Renal cortical epithelial cell (primary cell): ENCODE results near the gene ADRA2C. TPM values are rescaled to one million over a fixed set of nuclear protein-coding genes. Genes with fewer than 3 reads are reported as not detected.

Experiments used
- DNase-seq: peaks from one replicate; pipeline ENCODE4 v3.0.0-alpha.2; 2011; ENCODE audit warnings: low read depth
- total RNA-seq: library from RNA; depleted of rRNA; stranded (reverse); fragments of >200 nt; gene quantifications from 2 replicates; pipeline ENCODE4 v1.2.3, GENCODE V29; 2014

Gene ADRA2C
- total RNA-seq, 1 donor from 2014 or later: 1.8 TPM

GRCh38 chr4:3777033-3777390, 10.8 kb downstream of the ADRA2C start:
- no peak for DNase-seq

- no peak for DNase-seq
These were observed 11.5 kb downstream of the ADRA2C start for GRCh38 chr4:3777669-3778068.

GRCh38 chr4:3779509-3779908, 13.3 kb downstream of the ADRA2C start:
- no peak for DNase-seq

- DNase-seq: no peak
These were observed 14.4 kb downstream of the ADRA2C start for GRCh38 chr4:3780347-3781171.

- no peak for DNase-seq
These were observed 15.2 kb downstream of the ADRA2C start for GRCh38 chr4:3781193-3781886.

GRCh38 chr4:3781997-3782930, 16.1 kb downstream of the ADRA2C start:
- DNase-seq: no peak

- no peak for DNase-seq
These were observed 17.6 kb downstream of the ADRA2C start for GRCh38 chr4:3783693-3784306.

GRCh38 chr4:3784454-3785291, 18.5 kb downstream of the ADRA2C start:
- DNase-seq: no peak

GRCh38 chr4:3785292-3785565, 19.0 kb downstream of the ADRA2C start:
- no peak for DNase-seq

GRCh38 chr4:3786196-3786869, 20.1 kb downstream of the ADRA2C start:
- no peak for DNase-seq

GRCh38 chr4:3787489-3788365, 21.5 kb downstream of the ADRA2C start:
- DNase-seq: no peak

- no peak for DNase-seq
These were observed 22.1 kb downstream of the ADRA2C start for GRCh38 chr4:3788366-3788660.

GRCh38 chr4:3789587-3789986, 23.4 kb downstream of the ADRA2C start:
- DNase-seq: no peak

- no peak for DNase-seq
These were observed 23.9 kb downstream of the ADRA2C start for GRCh38 chr4:3790006-3790561.

GRCh38 chr4:3791256-3791655, 25.1 kb downstream of the ADRA2C start:
- DNase-seq: no peak

GRCh38 chr4:3791910-3792542, 25.8 kb downstream of the ADRA2C start:
- DNase-seq: peak; percentile 2

GRCh38 chr4:3792813-3793212, 26.6 kb downstream of the ADRA2C start:
- no peak for DNase-seq

GRCh38 chr4:3793545-3793944, 27.4 kb downstream of the ADRA2C start:
- DNase-seq: no peak

- DNase-seq: no peak
These were observed 30.8 kb downstream of the ADRA2C start for GRCh38 chr4:3796960-3797359.
